Stimulated activated naive CD8-positive, alpha-beta T cell treated with anti-CD3 and anti-CD28 coated beads, Interleukin-15, Interleukin-2, amounts not matched to agents 100 ng/mL and 50 ng/mL, for 24 hours (primary cell): ENCODE results near the gene RNF187.

Experiments
- H3K27ac Mint-ChIP-seq: one replicate; pipeline ENCODE4 v1.8.0; 2021; ENCODE audit warnings: mild to moderate bottlenecking, mixed read lengths
- H3K27me3 Mint-ChIP-seq: one replicate; pipeline ENCODE4 v1.8.0; 2021; ENCODE audit warnings: mixed read lengths
- H3K36me3 Mint-ChIP-seq: one replicate; pipeline ENCODE4 v1.8.0; 2021; ENCODE audit warnings: low read depth, mixed read lengths
- H3K4me1 Mint-ChIP-seq: one replicate; pipeline ENCODE4 v1.8.0; 2021; ENCODE audit warnings: low read depth, mixed read lengths
- H3K4me3 Mint-ChIP-seq: one replicate; pipeline ENCODE4 v1.8.0; 2021; ENCODE audit warnings: mild to moderate bottlenecking, mixed read lengths
- H3K9me3 Mint-ChIP-seq: one replicate; pipeline ENCODE4 v1.8.0; 2021; ENCODE audit warnings: mixed read lengths

RNF187 gene

DNA sequence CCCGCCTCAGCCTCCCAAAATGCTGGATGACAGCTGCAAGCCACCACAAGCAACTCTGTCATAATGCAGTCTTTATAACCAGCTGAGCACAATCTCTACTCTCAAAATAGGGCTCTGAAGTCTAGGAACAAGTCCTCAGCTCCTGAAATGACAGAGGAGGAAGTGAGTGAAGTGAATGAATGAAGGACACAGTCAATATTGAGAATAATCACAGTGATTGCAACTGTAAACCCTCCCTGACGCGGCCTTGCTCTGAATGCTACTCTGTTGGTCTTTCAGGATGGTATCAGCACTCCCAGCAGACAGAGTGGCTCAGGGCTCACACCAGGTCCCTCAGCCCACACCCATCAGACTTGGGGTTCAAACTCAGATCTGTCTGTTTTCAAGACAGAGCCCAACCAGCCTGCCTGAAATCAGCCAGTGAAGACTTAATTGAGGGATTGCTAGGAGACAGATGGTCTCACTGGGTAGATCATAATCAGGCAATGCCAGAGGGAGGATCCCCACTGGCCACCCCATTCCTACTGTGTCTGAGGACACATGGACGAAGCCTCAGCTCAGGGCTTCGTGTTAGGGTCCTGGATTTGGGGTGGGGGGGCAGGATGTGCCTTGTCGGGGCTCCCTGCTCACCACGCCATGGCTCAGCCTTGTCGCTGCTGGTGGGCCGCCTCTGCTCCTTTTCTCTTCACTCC is 20.9 kb downstream of the RNF187 start:
- H3K4me3 Mint-ChIP-seq, result no peak overlapping the region
- no peaks in the 10 kb centered on the region for H3K36me3 Mint-ChIP-seq
- H3K27me3 Mint-ChIP-seq, result peaks cover 5% of the 10 kb centered on the region
- peaks cover 3% of the 10 kb centered on the region for H3K4me1 Mint-ChIP-seq
- no peaks in the 10 kb centered on the region for H3K9me3 Mint-ChIP-seq
- H3K27ac Mint-ChIP-seq, result no peak overlapping the region

DNA sequence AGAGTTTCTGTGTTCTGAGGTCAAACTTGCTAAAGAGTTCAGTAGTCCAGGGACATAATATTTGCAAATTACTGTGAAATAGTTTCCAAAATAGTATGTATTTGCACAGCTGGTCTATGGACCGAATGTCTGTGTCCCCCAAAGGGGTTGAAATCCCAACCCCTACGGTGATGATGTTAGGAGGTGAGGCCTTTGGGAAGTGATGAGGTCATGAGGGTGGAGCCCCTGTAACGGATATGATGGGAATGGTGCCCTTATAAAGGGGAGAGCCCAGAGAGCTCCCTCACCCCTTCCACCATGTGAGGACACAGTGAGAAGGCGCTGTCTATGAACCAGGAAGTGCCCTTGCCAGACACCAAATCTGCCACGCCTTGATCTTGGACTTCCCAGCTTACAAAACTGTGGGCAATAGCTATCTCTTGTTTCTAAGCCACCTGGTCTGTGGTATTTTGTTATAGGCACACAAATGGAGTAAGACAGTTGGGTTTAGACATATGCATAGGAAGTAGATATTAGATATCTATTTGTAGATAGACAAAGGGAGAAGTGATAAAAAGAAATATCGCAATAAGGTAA is 21.7 kb downstream of the RNF187 start:
- H3K4me3 Mint-ChIP-seq, result no peak overlapping the region
- no peak overlapping the region for H3K27ac Mint-ChIP-seq
- peaks cover 3% of the 10 kb centered on the region for H3K4me1 Mint-ChIP-seq
- peaks cover 5% of the 10 kb centered on the region for H3K27me3 Mint-ChIP-seq
- H3K36me3 Mint-ChIP-seq, result no peaks in the 10 kb centered on the region
- H3K9me3 Mint-ChIP-seq, result no peaks in the 10 kb centered on the region

DNA sequence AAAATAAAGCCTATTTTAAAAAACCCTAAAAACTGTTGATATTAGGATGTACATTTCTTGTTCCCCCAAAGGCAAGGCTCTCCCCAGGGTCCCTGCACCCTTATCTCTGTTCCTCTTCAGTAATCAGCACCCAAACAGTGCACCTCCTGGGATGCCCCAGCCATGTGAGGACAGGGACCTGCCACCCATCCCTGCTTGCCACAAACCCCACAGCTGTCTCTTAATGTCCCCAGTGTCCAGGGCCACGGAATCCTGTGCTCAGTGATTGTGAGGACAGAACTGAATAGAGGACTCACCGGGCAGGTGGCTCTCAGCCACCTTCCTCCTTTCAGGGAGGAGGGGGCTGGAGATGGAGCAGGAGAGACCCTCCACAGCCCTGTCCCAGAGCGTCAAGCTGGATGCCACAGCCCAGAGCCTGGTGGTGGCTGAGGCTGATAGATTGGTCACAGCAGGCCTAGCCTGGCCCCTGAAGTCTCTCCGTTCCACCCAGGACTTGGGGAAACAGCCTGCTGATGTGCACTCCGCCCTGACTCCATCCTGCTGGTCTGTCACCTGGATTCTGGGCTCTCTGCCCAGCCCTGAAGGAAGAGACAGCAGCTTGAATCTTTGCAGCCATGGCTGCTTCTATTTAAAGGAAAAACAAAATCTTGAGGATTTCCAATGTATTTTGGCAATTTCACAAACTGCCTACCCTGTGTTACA is 23.1 kb downstream of the RNF187 start:
- Mint-ChIP-seq H3K9me3 (no peaks in the 10 kb centered on the region), H3K4me1 (peaks cover 3% of the 10 kb centered on the region), H3K27me3 (peaks cover 5% of the 10 kb centered on the region), H3K36me3 (no peaks in the 10 kb centered on the region), H3K27ac (no peak overlapping the region), H3K4me3 (no peak overlapping the region)

DNA sequence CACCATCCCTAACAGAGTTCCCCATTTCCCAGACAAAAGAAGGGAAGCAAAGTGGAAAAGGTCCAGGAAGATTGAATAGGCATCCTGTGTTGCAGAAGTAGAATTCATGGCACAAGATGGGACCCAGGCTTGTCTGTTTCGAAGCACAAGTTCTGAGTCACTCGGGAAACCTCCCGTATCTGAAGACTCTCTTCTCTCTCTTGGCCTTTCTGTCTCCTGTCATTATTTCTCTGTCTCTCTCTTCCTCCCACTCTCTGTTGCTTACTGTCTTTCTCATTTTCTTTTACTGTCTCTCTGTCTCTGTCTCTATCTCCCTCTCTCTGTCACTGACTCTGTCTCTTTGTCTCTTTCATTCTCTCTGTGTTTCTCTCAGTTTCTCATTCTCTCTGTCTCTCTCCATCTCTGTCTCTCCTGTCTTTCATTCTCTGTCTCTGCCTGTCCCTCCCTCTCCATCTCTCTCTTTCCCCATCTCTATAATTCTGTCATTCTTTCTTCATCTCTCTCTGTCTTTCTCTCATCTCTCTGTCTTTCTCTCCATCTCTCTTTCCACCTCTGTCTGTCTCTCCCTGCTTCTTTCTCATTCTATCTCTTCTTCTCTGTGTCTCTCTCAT is 23.7 kb downstream of the RNF187 start:
- Mint-ChIP-seq H3K27me3 (peaks cover 10% of the 10 kb centered on the region), H3K4me3 (no peak overlapping the region), H3K4me1 (peaks cover 3% of the 10 kb centered on the region), H3K27ac (no peak overlapping the region), H3K36me3 (no peaks in the 10 kb centered on the region), H3K9me3 (no peaks in the 10 kb centered on the region)

DNA sequence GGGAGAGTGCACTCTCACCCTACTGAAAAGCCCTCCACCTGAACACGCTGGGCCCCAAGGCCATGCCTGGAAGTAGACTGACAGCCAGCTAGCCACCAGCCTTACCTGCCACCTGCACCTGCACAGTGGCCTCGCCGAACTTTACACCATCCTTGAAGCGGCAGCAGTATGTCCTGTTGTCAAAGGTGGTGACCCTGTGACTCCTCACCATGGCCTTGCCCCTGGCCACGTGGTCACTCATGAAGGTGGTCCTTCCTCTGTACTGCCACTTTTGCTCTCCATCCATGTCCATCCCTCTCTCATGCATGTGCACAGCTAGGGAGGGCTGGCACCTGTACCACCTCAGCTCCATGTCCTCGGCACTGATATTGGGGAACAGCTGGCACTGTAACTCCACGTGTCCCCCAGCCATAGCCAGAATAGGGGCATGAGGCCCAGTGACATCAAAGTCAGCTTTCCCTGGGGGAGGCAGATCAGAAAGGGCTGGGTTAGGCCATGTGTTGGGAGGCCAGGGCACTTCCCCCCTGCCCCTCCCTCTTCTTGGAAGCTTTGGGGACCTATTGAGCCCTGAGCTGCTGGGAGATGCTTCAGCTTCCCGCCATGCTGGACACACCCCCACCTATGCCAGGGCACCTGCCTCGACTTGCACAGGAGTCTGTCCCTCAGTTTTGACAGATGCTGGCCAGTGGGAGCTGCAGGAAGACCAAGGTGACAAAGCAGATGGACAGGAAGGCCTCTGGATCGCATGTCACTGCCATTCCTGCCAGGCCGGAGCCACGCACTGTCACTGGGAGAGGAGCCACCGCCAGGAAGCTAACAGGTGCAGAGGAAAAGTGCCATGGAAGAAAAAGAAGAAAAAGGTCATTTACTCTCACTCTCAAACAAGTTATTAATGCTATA is 24.6 kb downstream of the RNF187 start:
- H3K27me3 Mint-ChIP-seq, result peaks cover 18% of the 10 kb centered on the region
- H3K27ac Mint-ChIP-seq, result no peak overlapping the region
- H3K9me3 Mint-ChIP-seq, result no peaks in the 10 kb centered on the region
- H3K36me3 Mint-ChIP-seq, result no peaks in the 10 kb centered on the region
- no peak overlapping the region for H3K4me3 Mint-ChIP-seq
- H3K4me1 Mint-ChIP-seq, result peaks cover 3% of the 10 kb centered on the region

DNA sequence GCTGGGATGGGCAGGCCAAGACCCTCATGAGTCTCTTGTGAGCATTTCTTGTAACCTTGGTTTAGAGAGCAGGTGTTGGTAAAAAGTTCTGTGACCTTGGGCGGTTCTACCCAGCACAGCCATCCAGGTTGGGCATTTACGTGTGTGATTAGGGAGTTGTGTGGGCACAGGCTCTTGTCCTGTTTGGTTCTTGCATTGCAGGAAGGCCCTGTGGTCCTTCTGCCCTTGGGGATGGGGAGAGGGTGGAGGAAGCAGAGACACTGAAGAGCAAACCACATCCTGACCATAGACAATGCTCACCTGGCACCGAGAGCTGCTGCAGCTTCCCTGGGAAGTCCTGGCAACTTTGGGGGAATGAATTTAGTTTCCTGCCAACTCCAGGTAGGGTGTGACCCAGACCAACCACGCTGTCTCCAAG is 25.6 kb downstream of the RNF187 start:
- H3K4me3 Mint-ChIP-seq, result no peak overlapping the region

DNA sequence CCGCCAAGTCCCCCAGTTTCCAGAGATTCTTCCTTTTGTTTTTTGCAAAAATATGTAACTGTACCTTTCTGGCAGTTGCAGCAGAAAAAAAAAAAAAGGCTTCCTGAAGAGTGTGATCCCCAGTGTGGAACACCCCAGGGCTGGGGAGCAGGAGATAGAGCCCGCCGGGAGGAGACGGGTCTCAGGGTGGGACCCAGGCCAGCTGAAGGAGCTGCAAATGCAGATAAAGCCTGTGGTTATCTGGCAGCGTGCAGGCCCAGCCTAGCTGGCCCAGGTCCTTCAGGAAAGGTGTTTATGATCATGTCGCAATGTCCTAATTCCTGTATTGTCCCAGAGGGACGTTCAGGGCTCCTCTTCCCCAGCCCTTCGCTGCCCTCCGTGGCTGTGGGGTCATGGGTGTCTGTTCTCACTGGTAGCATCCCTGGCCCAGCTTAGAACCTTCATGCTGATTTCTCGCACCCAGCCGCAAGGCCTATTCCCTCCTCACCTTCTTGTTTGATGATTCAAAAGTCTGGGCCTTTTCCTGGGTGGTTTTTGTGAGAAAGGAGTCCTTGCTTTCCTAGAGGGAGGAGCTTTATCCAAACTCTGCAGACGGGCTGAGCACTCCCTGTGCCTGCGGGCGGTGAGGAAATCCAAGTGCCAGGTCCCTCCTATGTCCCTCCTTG is 26.2 kb downstream of the RNF187 start:
- Mint-ChIP-seq H3K9me3 (no peaks in the 10 kb centered on the region), H3K27me3 (peaks cover 24% of the 10 kb centered on the region), H3K36me3 (no peaks in the 10 kb centered on the region), H3K4me1 (peaks cover 3% of the 10 kb centered on the region), H3K27ac (no peak overlapping the region), H3K4me3 (no peak overlapping the region)

More for the DNA sequence above, 25.6 kb downstream of the RNF187 start:
- H3K9me3 Mint-ChIP-seq, result no peaks in the 10 kb centered on the region
- peaks cover 21% of the 10 kb centered on the region for H3K27me3 Mint-ChIP-seq
- H3K27ac Mint-ChIP-seq, result peak overlapping the region; percentile 9
- H3K4me1 Mint-ChIP-seq, result peaks cover 3% of the 10 kb centered on the region
- H3K36me3 Mint-ChIP-seq, result no peaks in the 10 kb centered on the region

DNA sequence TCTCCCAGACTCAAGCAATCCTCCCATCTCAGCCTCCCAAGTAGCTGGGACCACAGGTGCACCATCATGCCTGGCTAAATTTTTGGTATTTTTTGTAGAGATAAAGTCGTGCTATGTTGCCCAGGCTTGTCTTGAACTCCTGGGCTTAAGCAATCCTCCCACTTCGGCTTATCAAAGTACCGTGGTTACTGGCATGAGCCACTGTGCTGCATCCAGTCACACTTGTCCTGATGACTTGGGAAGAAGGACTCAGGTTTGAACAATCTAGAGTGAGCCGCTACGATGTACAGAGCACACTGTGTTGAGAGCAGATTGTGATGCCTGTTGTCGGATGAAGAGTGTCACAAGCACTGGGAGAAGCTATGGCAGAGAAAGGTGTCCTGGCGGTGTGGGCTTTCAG is 27.2 kb downstream of the RNF187 start:
- Mint-ChIP-seq H3K4me1 (peaks cover 3% of the 10 kb centered on the region), H3K27me3 (peaks cover 31% of the 10 kb centered on the region), H3K4me3 (no peak overlapping the region), H3K27ac (no peak overlapping the region), H3K9me3 (no peaks in the 10 kb centered on the region), H3K36me3 (no peaks in the 10 kb centered on the region)

DNA sequence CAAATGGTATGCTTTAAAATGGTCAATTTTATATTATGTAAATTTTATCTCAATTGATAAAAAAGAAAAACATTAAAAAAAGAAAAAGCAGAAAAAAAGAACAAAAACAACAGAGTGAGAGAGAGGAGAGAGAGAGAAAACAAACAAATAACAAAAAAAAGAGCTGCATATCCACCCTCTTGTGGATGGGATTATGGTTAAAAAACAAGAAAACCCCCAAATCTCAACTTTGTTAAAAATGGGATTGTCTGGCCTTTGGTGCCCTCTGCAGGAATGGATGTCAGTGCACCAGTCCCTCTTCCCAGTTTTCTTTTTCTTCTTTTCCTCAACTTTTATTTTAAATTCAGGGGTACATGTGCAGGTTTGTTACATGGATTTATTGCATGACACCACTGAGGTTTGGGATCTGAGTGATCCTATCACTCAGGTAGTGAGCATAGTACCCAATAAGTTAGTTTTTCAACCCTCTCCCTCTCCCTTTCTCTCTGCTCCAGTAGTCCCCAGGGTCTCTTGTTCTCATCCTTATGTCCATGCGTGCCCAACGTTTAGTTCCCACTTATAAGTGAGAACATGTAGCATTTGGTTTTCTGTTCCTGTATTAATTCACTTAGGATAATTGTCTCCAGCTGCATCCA is 28.1 kb downstream of the RNF187 start:
- Mint-ChIP-seq H3K4me1 (peaks cover 3% of the 10 kb centered on the region), H3K27me3 (peaks cover 40% of the 10 kb centered on the region), H3K9me3 (no peaks in the 10 kb centered on the region), H3K27ac (no peak overlapping the region), H3K4me3 (no peak overlapping the region), H3K36me3 (no peaks in the 10 kb centered on the region)

DNA sequence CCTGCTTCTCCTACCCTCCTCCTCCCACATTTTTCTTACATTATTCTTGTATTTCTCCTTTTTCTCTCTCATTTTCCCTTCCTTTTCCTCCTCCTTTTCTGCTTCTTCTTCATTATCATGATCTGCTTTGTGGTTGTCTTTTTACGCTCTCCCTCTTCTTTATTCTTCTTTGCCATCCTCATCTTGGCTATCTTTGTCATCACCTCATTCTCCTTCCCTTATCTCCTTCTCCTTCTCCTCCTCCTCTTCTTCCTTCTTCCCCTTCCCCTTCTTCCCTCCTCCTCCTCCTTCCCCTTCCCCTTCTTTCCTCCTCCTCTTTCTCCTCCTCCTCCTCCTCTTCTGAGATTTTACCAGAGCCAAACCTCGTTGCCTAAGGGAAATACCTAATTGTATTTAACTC is 30.5 kb downstream of the RNF187 start:
- Mint-ChIP-seq H3K36me3 (no peaks in the 10 kb centered on the region), H3K27me3 (peaks cover 44% of the 10 kb centered on the region), H3K4me3 (no peak overlapping the region), H3K4me1 (peaks cover 3% of the 10 kb centered on the region), H3K27ac (no peak overlapping the region), H3K9me3 (no peaks in the 10 kb centered on the region)

DNA sequence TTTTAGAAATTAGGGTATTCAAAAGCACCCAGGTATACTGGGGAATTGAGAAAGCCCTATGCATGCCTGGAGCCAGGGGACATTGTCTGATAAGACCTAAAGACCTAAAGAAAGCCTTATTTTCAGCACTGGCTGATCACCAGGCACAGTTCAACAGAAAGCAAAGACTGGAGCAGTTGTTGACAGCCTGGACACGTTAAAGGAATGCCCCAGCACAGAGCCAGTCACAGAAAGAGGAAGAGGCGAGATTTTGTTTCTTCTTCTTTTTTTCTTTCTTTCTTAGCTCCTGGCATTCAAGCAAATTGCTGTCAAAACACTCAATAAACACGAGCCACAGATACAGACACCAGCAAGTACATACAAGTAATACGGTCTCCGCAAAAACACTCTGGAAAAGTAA is 40.4 kb downstream of the RNF187 start:
- Mint-ChIP-seq H3K4me3 (no peak overlapping the region), H3K36me3 (no peaks in the 10 kb centered on the region), H3K4me1 (no peaks in the 10 kb centered on the region), H3K27me3 (peaks cover 33% of the 10 kb centered on the region), H3K27ac (no peak overlapping the region), H3K9me3 (peaks cover 4% of the 10 kb centered on the region)

DNA sequence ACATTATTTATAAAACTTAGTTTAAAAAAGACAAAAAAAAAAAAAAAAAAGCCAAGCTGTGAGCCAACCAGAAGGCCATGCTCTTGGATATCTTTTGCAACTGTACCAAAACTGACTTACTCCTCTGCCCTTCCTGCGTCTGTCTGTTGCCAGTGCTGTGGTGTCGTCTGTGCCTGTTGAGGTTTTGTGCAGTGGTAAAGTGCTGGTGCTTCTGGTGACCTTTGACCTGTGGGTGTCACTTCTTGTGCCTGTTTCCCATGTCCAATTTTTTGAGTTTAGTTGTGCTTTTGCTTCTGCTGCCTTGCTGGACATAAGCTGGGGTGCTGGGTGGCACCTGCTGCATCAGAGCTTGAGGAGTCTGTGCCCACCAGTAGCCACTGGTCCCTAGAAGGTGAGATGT is 41.4 kb downstream of the RNF187 start:
- Mint-ChIP-seq H3K36me3 (no peaks in the 10 kb centered on the region), H3K4me1 (no peaks in the 10 kb centered on the region), H3K27me3 (peaks cover 38% of the 10 kb centered on the region), H3K9me3 (peaks cover 1% of the 10 kb centered on the region), H3K27ac (no peak overlapping the region), H3K4me3 (no peak overlapping the region)

DNA sequence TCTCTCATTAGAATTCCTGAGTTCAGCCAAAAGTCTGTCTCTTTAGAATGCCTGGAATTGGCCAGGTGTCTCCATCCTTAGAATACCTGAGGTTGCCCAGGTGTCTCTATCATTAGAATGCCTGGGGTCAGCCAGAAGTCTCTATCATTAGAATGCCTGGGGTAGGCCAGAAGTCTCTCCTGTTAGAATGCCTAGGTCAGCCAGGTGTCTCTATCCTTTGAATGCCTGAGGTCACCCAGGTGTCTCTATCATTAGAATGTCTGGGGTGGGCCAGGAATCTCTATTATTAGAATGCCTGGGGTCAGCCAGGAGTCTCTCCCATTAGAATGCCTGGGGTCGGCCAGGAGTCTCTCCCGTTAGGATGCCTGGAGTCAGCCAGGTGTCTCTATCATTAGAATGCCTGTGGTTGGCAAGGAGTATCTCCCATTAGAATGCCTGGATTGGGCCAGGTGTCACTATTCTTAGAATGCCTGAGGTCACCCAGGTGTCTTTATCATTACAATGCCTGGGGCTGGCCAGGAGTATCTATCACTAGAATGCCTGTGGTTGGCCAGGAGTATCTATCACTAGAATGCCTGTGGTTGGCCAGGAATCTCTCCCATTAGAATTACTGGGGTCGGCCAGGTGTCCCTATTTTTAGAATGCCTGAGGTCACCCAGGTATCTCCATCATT is 43.0 kb downstream of the RNF187 start:
- Mint-ChIP-seq H3K27ac (no peak overlapping the region), H3K4me1 (no peaks in the 10 kb centered on the region), H3K4me3 (no peak overlapping the region), H3K36me3 (no peaks in the 10 kb centered on the region), H3K27me3 (peaks cover 36% of the 10 kb centered on the region), H3K9me3 (no peaks in the 10 kb centered on the region)
